ENCODE data around the gene KCTD13. TPM values are rescaled to one million over a fixed set of nuclear protein-coding genes. Genes with fewer than 3 reads are reported as not detected.

The KCTD13 gene
- total and polyA plus RNA-seq, 2 of the 8 experiments (the other 6 are each of a cell fraction or from before 2014, with no cell fraction given) = 9.2 to 10.8 TPM

DNA sequence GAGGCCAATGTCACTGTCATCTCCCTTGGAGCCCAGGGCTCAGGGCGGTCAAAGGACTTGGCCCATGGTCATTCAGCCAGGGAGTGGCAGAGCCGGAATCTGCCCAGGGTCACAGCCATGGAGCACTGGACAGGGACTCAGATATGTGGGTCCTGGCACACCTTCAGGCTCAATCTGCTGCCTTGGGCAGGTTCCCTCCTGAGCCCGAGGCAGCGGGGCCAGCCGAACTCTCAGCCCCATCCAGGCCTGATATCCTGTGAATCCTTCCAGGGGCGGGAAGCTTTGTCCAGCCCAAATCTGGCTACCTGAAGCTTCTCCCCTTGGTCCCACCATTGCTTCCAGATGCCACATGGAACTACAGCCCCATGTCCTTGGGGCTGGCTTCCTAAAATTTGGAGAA lies 50.8 kb downstream of the KCTD13 start:
- H4K8ac ChIP-seq (ENCODE audit: extremely low read depth, insufficient read depth, low read length) = no peak overlapping the region; the same call in 1 of the 2 replicates
- no peak overlapping the region for H3K4me3 ChIP-seq (ENCODE audit: extremely low read depth in 1 of 4, insufficient read depth in 2 of 4, low read depth in 3 of 4, low read length in 4 of 4)
- no peak overlapping the region for H4K91ac ChIP-seq (replicated peaks; ENCODE audit: insufficient read length, low read length)
- no peak overlapping the region for H3K4ac ChIP-seq (replicated peaks; ENCODE audit: insufficient read length, low read depth, low read length)
- no peak overlapping the region for H4K5ac ChIP-seq (ENCODE audit: insufficient read length, low read depth, low read length)
- H3K4me1 ChIP-seq (replicated peaks in 1 of 4; ENCODE audit: control insufficient read depth in 3 of 4, insufficient read depth in 4 of 4, low read length in 3 of 4) = peaks cover 0 to 11% (median 7%) of the 10 kb centered on the region in 4 experiments; a peak in 5 of 7 replicates
- no peak overlapping the region for H2AK5ac ChIP-seq (ENCODE audit: low read depth, low read length)
- no peaks in the 10 kb centered on the region for H3K9me3 ChIP-seq (ENCODE audit: insufficient read depth in 2 of 2, low read depth in 1 of 2, low read length in 1 of 2)
- ChIA-PET POLR2A (ENCODE audit: partially characterized antibody) (no interaction called here), CTCF (ENCODE audit: partially characterized antibody) (interaction anchor here (0.6 to 3.5 kb wide), 3 partner anchors 11 to 143 kb away, joined by 3 to 10 read pairs (median 3); partner anchors contain the start of gene CDIPT)
- H3K27me3 ChIP-seq (replicated peaks in 1 of 4; ENCODE audit: control insufficient read depth in 3 of 4, extremely low read depth in 1 of 4, insufficient read depth in 3 of 4, low read length in 3 of 4) = no peaks in the 10 kb centered on the region
- no peak overlapping the region for H2BK20ac ChIP-seq (ENCODE audit: low read length)
- DNase-seq (ENCODE audit: low read depth in 1 of 2, low spot score in 2 of 2) (no peak), FAIRE-seq (no peak)
- H3K14ac ChIP-seq (ENCODE audit: insufficient read length) = no peak overlapping the region
- no peaks in the 10 kb centered on the region; a peak in 1 of 4 replicates for H3K79me2 ChIP-seq (ENCODE audit: control insufficient read depth in 1 of 2, insufficient read depth in 2 of 2, low read length in 2 of 2)
- H3K56ac ChIP-seq (replicated peaks; ENCODE audit: insufficient read length, low read depth, low read length) = no peak overlapping the region
- H4K20me1 ChIP-seq (replicated peaks in 1 of 2; ENCODE audit: control insufficient read depth in 1 of 2, insufficient read depth in 2 of 2, low read length in 2 of 2) = peaks cover 0 to 2% of the 10 kb centered on the region in 2 experiments
- H3K23me2 ChIP-seq (ENCODE audit: low read depth, low read length) = peaks cover 7% of the 10 kb centered on the region; the same call in 1 of the 2 replicates
- no peak overlapping the region for H2BK120ac ChIP-seq (replicated peaks; ENCODE audit: low read depth, low read length)
- peaks cover 0 to 5% (median 2%) of the 10 kb centered on the region in 4 experiments; a peak in 3 of 8 replicates for H3K36me3 ChIP-seq (ENCODE audit: control insufficient read depth in 2 of 4, insufficient read depth in 4 of 4, low read length in 3 of 4)
- H3K79me1 ChIP-seq (ENCODE audit: low read depth, low read length) = no peaks in the 10 kb centered on the region
- no peak overlapping the region; a peak in 1 of 4 replicates for H3K4me2 ChIP-seq (ENCODE audit: insufficient read depth in 1 of 2, low read depth in 2 of 2, low read length in 2 of 2)
- no peak overlapping the region for H2BK15ac ChIP-seq (ENCODE audit: low read length)
- H3K27ac ChIP-seq (ENCODE audit: low read depth, low read length) = no peak overlapping the region
- H2AFZ ChIP-seq (ENCODE audit: low read length) = no peak overlapping the region
- TF ChIP-seq RBBP5 (IDR thresholded peaks at IDR 0.05; ENCODE audit: borderline replicate concordance, low read depth, low read length) (no peak), CBX8 (IDR thresholded peaks at IDR 0.05; ENCODE audit: borderline replicate concordance, low read depth, low read length) (no peak), TAF1 (IDR thresholded peaks at IDR 0.05; ENCODE audit: low read depth, low read length) (no peak), KDM5A (IDR thresholded peaks at IDR 0.05; ENCODE audit: low read length) (no peak), CBX5 (IDR thresholded peaks at IDR 0.05; ENCODE audit: low read depth, low read length) (no peak), RAD21 (IDR thresholded peaks at IDR 0.05 in 1 of 2, conservative IDR thresholded peaks at IDR 0.05 in 1 of 2; ENCODE audit: low read depth in 2 of 2, low read length in 2 of 2) (no peak), JUND (IDR thresholded peaks at IDR 0.05; ENCODE audit: low read length) (no peak), BRCA1 (IDR thresholded peaks at IDR 0.05; ENCODE audit: low read depth, low read length) (no peak), TEAD4 (IDR thresholded peaks at IDR 0.05; ENCODE audit: low read depth, low read length) (no peak)
- TF ChIP-seq, protein P1, sequence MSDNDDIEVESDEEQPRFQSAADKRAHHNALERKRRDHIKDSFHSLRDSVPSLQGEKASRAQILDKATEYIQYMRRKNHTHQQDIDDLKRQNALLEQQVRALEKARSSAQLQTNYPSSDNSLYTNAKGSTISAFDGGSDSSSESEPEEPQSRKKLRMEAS (IDR thresholded peaks at IDR 0.05) = no peak
- WGBS, 2 experiments (ENCODE audit: extremely low coverage in 1 of 2, insufficient coverage in 1 of 2, insufficient read length in 1 of 2, insufficient replicate concordance in 2 of 2, low coverage in 1 of 2, low lambda C conversion rate in 2 of 2, missing lambda C conversion rate in 1 of 2) = 97% methylated on average over 6 of the region's 6 CpGs; no CpG with 5 or more reads in 1 of the 2 experiments
- H2BK5ac ChIP-seq (ENCODE audit: low read depth, low read length) = no peak overlapping the region
- H3K18ac ChIP-seq (ENCODE audit: extremely low read depth, low read length) = no peak overlapping the region
- no peak overlapping the region for H3K9ac ChIP-seq (replicated peaks in 1 of 4; ENCODE audit: extremely low read depth in 1 of 4, low read depth in 3 of 4, low read length in 3 of 4)
- H2BK12ac ChIP-seq (ENCODE audit: low read depth, low read length) = no peak overlapping the region
- no peak overlapping the region for H3K23ac ChIP-seq (ENCODE audit: insufficient read length)

Measured in H1 (cell line).